HEK293T (cell line): ENCODE measurements around the gene GNPDA1.

Experiments used
- CTCF ChIA-PET: fragments of 350-600 bp; formaldehyde crosslinking; extraction: SDS; loops from one replicate; lab custom pipeline; 2021; ENCODE audit warnings: antibody characterized with exemption, inconsistent platforms; lab: Yijun Ruan, JAX
- POLR2A ChIA-PET: fragments of 350-600 bp; formaldehyde crosslinking; extraction: SDS; loops from one replicate; lab custom pipeline; 2020; ENCODE audit warnings: antibody characterized with exemption, inconsistent platforms; lab: Yijun Ruan, JAX
- DNase-seq: peaks from one replicate; pipeline ENCODE4 v3.0.0; 2012; ENCODE audit warnings: mixed read lengths; ENCODE audit errors: extremely low spot score
- ARNT ChIP-seq: fragments of 450-650 bp; IDR thresholded peaks from 2 replicates; pipeline ENCODE4 v1.6.1; 2017; ENCODE audit warnings: mild to moderate bottlenecking
- BHLHE40 ChIP-seq: fragments of 450-650 bp; IDR thresholded peaks from 2 replicates; pipeline ENCODE4 v1.6.1; 2016; ENCODE audit warnings: mild to moderate bottlenecking, moderate library complexity, borderline replicate concordance
- CTBP1 ChIP-seq: fragments of 450-650 bp; IDR thresholded peaks from 2 replicates; pipeline ENCODE4 v1.6.1; 2016; ENCODE audit warnings: borderline replicate concordance
- ELF4 ChIP-seq: fragments of 450-650 bp; IDR thresholded peaks from 2 replicates; pipeline ENCODE4 v1.6.1; 2017; ENCODE audit warnings: antibody characterized with exemption
- FOXA1 ChIP-seq: fragments of 450-650 bp; IDR thresholded peaks from 2 replicates; pipeline ENCODE4 v1.6.1; 2016; ENCODE audit warnings: mild to moderate bottlenecking
- FOXK2 ChIP-seq: fragments of 450-650 bp; IDR thresholded peaks from 2 replicates; pipeline ENCODE4 v1.6.1; 2016; ENCODE audit warnings: mild to moderate bottlenecking
- FOXM1 ChIP-seq: fragments of 450-650 bp; IDR thresholded peaks from 2 replicates; pipeline ENCODE4 v1.6.1; 2017; ENCODE audit warnings: mild to moderate bottlenecking, borderline replicate concordance
- HDGF ChIP-seq: fragments of 450-650 bp; IDR thresholded peaks from 2 replicates; pipeline ENCODE4 v1.6.1; 2017; ENCODE audit warnings: antibody characterized with exemption, borderline replicate concordance
- L3MBTL2 ChIP-seq: fragments of 450-650 bp; conservative IDR thresholded peaks from 2 replicates; pipeline ENCODE4 v1.6.1; 2016; ENCODE audit warnings: mild to moderate bottlenecking
- LEF1 ChIP-seq: fragments of 450-650 bp; IDR thresholded peaks from 2 replicates; pipeline ENCODE4 v1.6.1; 2017; ENCODE audit warnings: mild to moderate bottlenecking, borderline replicate concordance
- NFRKB ChIP-seq: fragments of 450-650 bp; IDR thresholded peaks from 2 replicates; pipeline ENCODE4 v1.6.1; 2016; ENCODE audit warnings: mild to moderate bottlenecking, moderate library complexity
- SP1 ChIP-seq: fragments of 450-650 bp; IDR thresholded peaks from 2 replicates; pipeline ENCODE4 v1.6.1; 2017
- SUZ12 ChIP-seq: fragments of 450-650 bp; IDR thresholded peaks from 2 replicates; pipeline ENCODE4 v1.6.1; 2016; ENCODE audit warnings: mild to moderate bottlenecking
- TARDBP ChIP-seq: fragments of 450-650 bp; IDR thresholded peaks from 2 replicates; pipeline ENCODE4 v1.6.1; 2016
- ZNF384 ChIP-seq: fragments of 450-650 bp; IDR thresholded peaks from 2 replicates; pipeline ENCODE4 v1.6.1; 2016
- TF ChIP-seq, protein P1 (sequence below): fragments of 450-650 bp; IDR thresholded peaks from 2 replicates; pipeline ENCODE4 v1.6.1; 2016

GNPDA1 gene

DNA sequence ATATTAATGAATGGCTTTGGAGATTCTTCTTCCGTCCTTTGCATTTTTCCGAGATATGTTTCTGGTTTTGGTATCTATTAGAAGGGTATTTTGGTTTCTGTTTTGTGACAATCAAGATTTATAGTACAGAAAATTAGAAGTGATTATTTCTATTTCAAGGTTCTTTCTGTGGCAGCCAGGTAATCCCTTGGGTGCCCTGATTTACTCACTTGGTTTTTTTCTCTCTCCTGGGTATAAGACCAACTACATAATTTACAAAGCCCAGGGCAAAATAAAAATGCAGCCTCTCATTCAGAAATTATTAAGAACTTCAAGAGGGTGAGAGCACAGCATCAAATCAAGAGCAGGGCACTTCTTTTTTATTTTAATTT is 45.9 kb downstream of the GNPDA1 start:
- CTCF ChIA-PET = interaction anchor here (0.7 kb wide), 1 partner anchor 12 kb away, joined by 3 read pairs; no protein-coding TSS in a partner anchor
- POLR2A ChIA-PET = interaction anchor here (0.8 kb wide), 1 partner anchor 22 kb away, joined by 3 read pairs; no protein-coding TSS in a partner anchor
- DNase-seq = no peak
- TF ChIP-seq SP1 = no peak
- TF ChIP-seq TARDBP = no peak
- no peak for TF ChIP-seq LEF1
- no peak for TF ChIP-seq NFRKB
- TF ChIP-seq FOXM1 = no peak
- TF ChIP-seq CTBP1 = no peak
- TF ChIP-seq ARNT = no peak

GRCh38 chr5:141966275-141966962 is 46.4 kb downstream of the GNPDA1 start:
- ChIA-PET CTCF (interaction anchor here (0.6 to 0.7 kb wide), 2 partner anchors 11 to 409 kb away, joined by 3 read pairs; no protein-coding TSS in a partner anchor), POLR2A (no interaction called here)
- TF ChIP-seq ARNT = no peak
- no peak for TF ChIP-seq ZNF384
- no peak for TF ChIP-seq FOXK2
- TF ChIP-seq BHLHE40 = no peak
- no peak for TF ChIP-seq ELF4
- TF ChIP-seq TARDBP = no peak
- TF ChIP-seq CTBP1 = no peak
- no peak for TF ChIP-seq NFRKB
- TF ChIP-seq HDGF = no peak
- no peak for TF ChIP-seq FOXM1
- no peak for TF ChIP-seq SUZ12
- TF ChIP-seq L3MBTL2 = no peak
- no peak for DNase-seq

DNA sequence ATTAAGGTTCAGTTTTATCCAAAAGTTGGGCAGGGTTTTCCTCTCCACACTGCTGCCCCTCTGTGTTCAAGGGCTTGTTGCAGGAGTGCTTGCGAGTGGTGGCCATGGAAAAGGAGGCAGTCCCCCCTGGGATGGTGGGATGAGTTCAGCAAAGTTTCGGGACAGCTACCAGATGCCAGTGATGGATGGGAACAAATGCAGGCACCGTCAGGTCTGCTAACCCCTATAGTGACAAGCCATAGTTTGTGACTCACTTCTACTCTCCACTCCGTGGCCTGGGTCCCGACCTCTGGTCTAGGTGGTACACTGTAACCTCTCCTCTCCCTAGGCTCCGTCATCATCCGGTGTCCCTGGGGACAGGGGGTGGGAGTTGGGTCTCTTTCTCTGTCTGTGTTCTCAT is 47.8 kb downstream of the GNPDA1 start:
- TF ChIP-seq BHLHE40 = no peak
- no peak for TF ChIP-seq TARDBP
- no peak for TF ChIP-seq FOXK2
- TF ChIP-seq ARNT = no peak
- no peak for TF ChIP-seq SUZ12
- TF ChIP-seq FOXA1 = no peak
- no peak for TF ChIP-seq ELF4
- no peak for TF ChIP-seq SP1
- TF ChIP-seq HDGF = no peak
- no peak for TF ChIP-seq L3MBTL2
- ChIA-PET CTCF (no interaction called here), POLR2A (no interaction called here)
- no peak for DNase-seq

GRCh38 chr5:141963701-141964100 is 49.1 kb downstream of the GNPDA1 start:
- ChIA-PET CTCF (interaction anchor here (0.6 to 1.3 kb wide), 6 partner anchors 13 to 299 kb away, joined by 3 to 7 read pairs (median 4); no protein-coding TSS in a partner anchor), POLR2A (interaction anchor here (0.6 to 0.8 kb wide), 2 partner anchors 40 to 635 kb away, joined by 3 to 4 read pairs; partner anchors contain the start of gene DELE1)
- TF ChIP-seq, protein P1, sequence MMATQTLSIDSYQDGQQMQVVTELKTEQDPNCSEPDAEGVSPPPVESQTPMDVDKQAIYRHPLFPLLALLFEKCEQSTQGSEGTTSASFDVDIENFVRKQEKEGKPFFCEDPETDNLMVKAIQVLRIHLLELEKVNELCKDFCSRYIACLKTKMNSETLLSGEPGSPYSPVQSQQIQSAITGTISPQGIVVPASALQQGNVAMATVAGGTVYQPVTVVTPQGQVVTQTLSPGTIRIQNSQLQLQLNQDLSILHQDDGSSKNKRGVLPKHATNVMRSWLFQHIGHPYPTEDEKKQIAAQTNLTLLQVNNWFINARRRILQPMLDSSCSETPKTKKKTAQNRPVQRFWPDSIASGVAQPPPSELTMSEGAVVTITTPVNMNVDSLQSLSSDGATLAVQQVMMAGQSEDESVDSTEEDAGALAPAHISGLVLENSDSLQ = no peak
- TF ChIP-seq ZNF384 = no peak
- no peak for TF ChIP-seq CTBP1
- TF ChIP-seq FOXM1 = no peak
- TF ChIP-seq SP1 = no peak
- no peak for TF ChIP-seq ELF4
- no peak for TF ChIP-seq BHLHE40
- TF ChIP-seq NFRKB = no peak
- no peak for TF ChIP-seq FOXK2
- no peak for TF ChIP-seq L3MBTL2
- TF ChIP-seq ARNT = no peak
- no peak for TF ChIP-seq FOXA1
- DNase-seq = no peak

DNA sequence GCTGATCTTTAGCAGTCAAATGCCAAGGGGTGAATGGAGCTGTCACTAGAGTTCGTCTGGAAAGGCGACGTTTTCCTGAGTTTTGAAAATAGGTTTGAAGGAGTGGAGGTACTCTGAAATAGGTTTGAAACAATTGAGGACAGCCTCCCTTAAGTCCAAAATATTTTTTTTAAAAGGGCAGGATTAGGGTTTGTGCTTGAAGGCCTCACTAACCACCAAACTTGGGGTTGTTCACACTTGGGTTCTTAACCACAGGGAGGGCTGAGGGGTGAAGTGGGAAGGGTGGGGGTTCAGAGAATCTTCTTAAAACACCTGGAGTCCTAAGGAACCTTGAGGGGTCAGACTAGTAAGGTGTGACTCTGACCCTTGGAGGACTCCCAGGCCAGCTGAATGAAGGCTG is 51.4 kb downstream of the GNPDA1 start:
- ChIA-PET CTCF (interaction anchor here (0.6 to 2.8 kb wide), 26 partner anchors 8 to 376 kb away, joined by 3 to 33 read pairs (median 6); partner anchors contain the start of genes GNPDA1, PCDH1 and RNF14), POLR2A (interaction anchor here (0.8 to 2.2 kb wide), 5 partner anchors 8 to 1254 kb away, joined by 4 to 19 read pairs (median 6); partner anchors contain the start of genes DELE1, PCDH1 and RNF14)
- no peak for DNase-seq
- no peak for TF ChIP-seq SUZ12
- TF ChIP-seq TARDBP = no peak
- no peak for TF ChIP-seq BHLHE40
- TF ChIP-seq, protein P1 = no peak
- no peak for TF ChIP-seq FOXM1
- no peak for TF ChIP-seq LEF1
- TF ChIP-seq NFRKB = no peak
- no peak for TF ChIP-seq FOXK2
- TF ChIP-seq ARNT = no peak
- TF ChIP-seq CTBP1 = no peak

GRCh38 chr5:141960449-141961323 is 52.1 kb downstream of the GNPDA1 start:
- POLR2A ChIA-PET = interaction anchor here (0.8 to 2.2 kb wide), 5 partner anchors 9 to 1253 kb away, joined by 4 to 19 read pairs (median 6); partner anchors contain the start of genes DELE1, PCDH1 and RNF14
- CTCF ChIA-PET = interaction anchor here (0.6 to 2.8 kb wide), 36 partner anchors 8 to 1359 kb away, joined by 3 to 33 read pairs (median 4); partner anchors contain the start of genes GNPDA1, PCDH1 and RNF14
- no peak for TF ChIP-seq NFRKB
- TF ChIP-seq ZNF384 = no peak
- TF ChIP-seq BHLHE40 = no peak
- TF ChIP-seq SUZ12 = no peak
- TF ChIP-seq FOXA1 = no peak
- peak; percentile 32; the same call in 1 of the 2 replicates for TF ChIP-seq ELF4
- no peak for TF ChIP-seq SP1

More at GRCh38 chr5:141960449-141961323, 52.1 kb downstream of the GNPDA1 start:
- DNase-seq = peak; percentile 85
